ENCODE data around the gene MACO1. TPM values are rescaled to one million over a fixed set of nuclear protein-coding genes. Genes with fewer than 3 reads are reported as not detected.
A peak's percentile ranks its signal among the peaks of the same experiment; 100 is the strongest.

The MACO1 gene
- total and polyA plus RNA-seq, 10 of the 15 experiments (the other 5 are each of a cell fraction or from before 2014, with no cell fraction given): 3.2 to 19.8 (median 10.3) TPM

GRCh38 chr1:25435397-25436108, 4.9 kb downstream of the MACO1 start (continued):
- no peak for TF ChIP-seq MLLT1 (IDR thresholded peaks at IDR 0.05)
- TF ChIP-seq LARP7 (IDR thresholded peaks at IDR 0.05): no peak
- TF ChIP-seq MXI1 (IDR thresholded peaks at IDR 0.05; ENCODE audit: low read depth, low read length): no peak
- no peak for TF ChIP-seq CUX1 (IDR thresholded peaks at IDR 0.05; ENCODE audit: insufficient replicate concordance, low read depth, low read length)
- no peak for TF ChIP-seq CBX3 (IDR thresholded peaks at IDR 0.05; ENCODE audit: borderline replicate concordance, low read depth)
- no peak for TF ChIP-seq BCL11A (IDR thresholded peaks at IDR 0.05; ENCODE audit: low read depth, low read length)
- 0 out of 2 replicates have a peak, but pooled peaks have one; percentile 63 for TF ChIP-seq NFIC (IDR thresholded peaks at IDR 0.05; ENCODE audit: low read depth, low read length)
- TF ChIP-seq ATF7 (IDR thresholded peaks at IDR 0.05; ENCODE audit: low read depth): no peak
- TF ChIP-seq USF1 (IDR thresholded peaks at IDR 0.05; ENCODE audit: borderline replicate concordance, extremely low read length, insufficient read depth, low read depth, low read length): no peak
- TF ChIP-seq YBX1 (IDR thresholded peaks at IDR 0.05): no peak
- TF ChIP-seq ZSCAN29 (IDR thresholded peaks at IDR 0.05): no peak
- no peak for TF ChIP-seq ZZZ3 (IDR thresholded peaks at IDR 0.05; ENCODE audit: control insufficient read depth, insufficient read length, low read depth)
- no peak for TF ChIP-seq KAT2A (conservative IDR thresholded peaks at IDR 0.05; ENCODE audit: control insufficient read depth, low read depth, low read length)
- no peak for TF ChIP-seq PKNOX1 (IDR thresholded peaks at IDR 0.05)
- no peak for TF ChIP-seq RCOR1 (conservative IDR thresholded peaks at IDR 0.05; ENCODE audit: low read depth, low read length)
- TF ChIP-seq ASH2L (IDR thresholded peaks at IDR 0.05; ENCODE audit: borderline replicate concordance, low read depth): no peak
- no peak for TF ChIP-seq SP1 (IDR thresholded peaks at IDR 0.05; ENCODE audit: low read depth, low read length)
- no peak for TF ChIP-seq CHD2 (IDR thresholded peaks at IDR 0.05; ENCODE audit: borderline replicate concordance, low read depth, low read length)
- TF ChIP-seq DPF2 (IDR thresholded peaks at IDR 0.05): 0 out of 2 replicates have a peak, but pooled peaks have one; percentile 40
- TF ChIP-seq ZBTB33 (IDR thresholded peaks at IDR 0.05): no peak
- TF ChIP-seq SMAD5 (IDR thresholded peaks at IDR 0.05; ENCODE audit: low read depth): no peak
